SKM-1 (cell line): ENCODE data around the gene EEA1.

Experiments used
- DNase-seq: peaks from one replicate; lab custom pipeline; 2025; ENCODE audit not compliant: unreplicated experiment; lab: John Stamatoyannopoulos, UW

EEA1 gene

GRCh38 chr12:92938638-92939037 lies 9.5 kb upstream of the EEA1 start:
- DNase-seq: no peak

GRCh38 chr12:92938018-92938417 lies 8.9 kb upstream of the EEA1 start:
- no peak for DNase-seq

GRCh38 chr12:92933606-92934005 lies 4.5 kb upstream of the EEA1 start:
- no peak for DNase-seq

GRCh38 chr12:92930421-92930820 lies 1.3 kb upstream of the EEA1 start:
- DNase-seq: no peak

- no peak for DNase-seq
These were observed 888 bp upstream of the EEA1 start for GRCh38 chr12:92929983-92930382.

- DNase-seq: no peak
These were observed 604 bp downstream of the EEA1 start for GRCh38 chr12:92928421-92928961.

- DNase-seq: no peak
These were observed 1.4 kb downstream of the EEA1 start for GRCh38 chr12:92927436-92928281.

- no peak for DNase-seq
These were observed 2.0 kb downstream of the EEA1 start for GRCh38 chr12:92927055-92927435.

GRCh38 chr12:92926549-92926948 lies 2.5 kb downstream of the EEA1 start:
- no peak for DNase-seq

- no peak for DNase-seq
These were observed 7.2 kb downstream of the EEA1 start for GRCh38 chr12:92921877-92922276.

GRCh38 chr12:92915365-92915764 lies 13.7 kb downstream of the EEA1 start:
- DNase-seq: no peak

- DNase-seq: no peak
These were observed 14.9 kb downstream of the EEA1 start for GRCh38 chr12:92914170-92914569.

GRCh38 chr12:92912672-92913071 lies 16.4 kb downstream of the EEA1 start:
- no peak for DNase-seq

- DNase-seq: no peak
These were observed 17.0 kb downstream of the EEA1 start for GRCh38 chr12:92912052-92912451.

- no peak for DNase-seq
These were observed 17.8 kb downstream of the EEA1 start for GRCh38 chr12:92911339-92911738.

GRCh38 chr12:92908108-92908507 lies 21.0 kb downstream of the EEA1 start:
- DNase-seq: no peak

- no peak for DNase-seq
These were observed 23.1 kb downstream of the EEA1 start for GRCh38 chr12:92905811-92906554.

- no peak for DNase-seq
These were observed 23.8 kb downstream of the EEA1 start for GRCh38 chr12:92905258-92905810.

- no peak for DNase-seq
These were observed 28.2 kb downstream of the EEA1 start for GRCh38 chr12:92900941-92901340.

- DNase-seq: no peak
These were observed 29.6 kb downstream of the EEA1 start for GRCh38 chr12:92899386-92900001.

GRCh38 chr12:92898755-92899154 lies 30.3 kb downstream of the EEA1 start:
- DNase-seq: no peak
